ENCODE measurements around the gene FREM3.
A peak's percentile ranks its signal among the peaks of the same experiment; 100 is the strongest.

- TF ChIP-seq AR (CRISPR knock-in tag; IDR thresholded peaks at IDR 0.05) (no peak), NFATC4 (CRISPR knock-in tag; IDR thresholded peaks at IDR 0.05) (no peak), MLX (CRISPR knock-in tag; IDR thresholded peaks at IDR 0.05) (no peak), JUN (CRISPR knock-in tag; IDR thresholded peaks at IDR 0.05) (no peak), MYBL2 (CRISPR knock-in tag; IDR thresholded peaks at IDR 0.05) (peak; percentile 65; the same call in 1 of the 2 replicates), CTCF (IDR thresholded peaks at IDR 0.05) (peak; percentile 40; the same call in 1 of the 2 replicates), SP1 (CRISPR knock-in tag; conservative IDR thresholded peaks at IDR 0.05) (0 out of 2 replicates have a peak, but pooled peaks have one; percentile 29), NFE2L1 (CRISPR knock-in tag; IDR thresholded peaks at IDR 0.05) (no peak), AFF4 (CRISPR knock-in tag; IDR thresholded peaks at IDR 0.05; ENCODE audit: borderline replicate concordance) (no peak), FOXP4 (CRISPR knock-in tag; IDR thresholded peaks at IDR 0.05) (no peak)
Observed at GRCh38 chr4:143558823-143559756, 141.4 kb downstream of the FREM3 start.
